Left lung (tissue), 10 donors: ENCODE data around the gene CLCA2. TPM values are rescaled to one million over a fixed set of nuclear protein-coding genes. Genes with fewer than 3 reads are reported as not detected.

Source experiments
- ATAC-seq: fragments of 200-7000 bp; cut with Tn5 transposase; one replicate; pipeline ENCODE4 v1.9.1; 2020; ENCODE audit warnings: moderate library complexity
- DNase-seq, 4 donors: peaks; one replicate each; pipeline ENCODE4 v3.0.0-alpha.2; 2013 to 2020
- H3K27ac ChIP-seq, 2 donors: fragments of 200-600 bp; sonication (generic) in 1 of 2; one replicate each; pipeline versions ENCODE4 v1.5.0 to v1.8.0; 2020 to 2021
- H3K27me3 ChIP-seq, 2 donors: fragments of 200-600 bp; sonication (generic) in 1 of 2; one replicate each; pipeline versions ENCODE4 v1.5.0 to v1.8.0; 2020 to 2021
- H3K36me3 ChIP-seq, 2 donors: fragments of 200-600 bp; sonication (generic) in 1 of 2; one replicate each; pipeline versions ENCODE4 v1.5.0 to v1.8.0; 2020 to 2021
- H3K4me1 ChIP-seq, 2 donors: fragments of 200-600 bp; one replicate each; pipeline ENCODE4 v1.8.0; 2021
- H3K4me3 ChIP-seq, 2 donors: fragments of 200-600 bp; sonication (generic) in 1 of 2; one replicate each; pipeline versions ENCODE4 v1.5.0 to v1.8.0; 2020 to 2021; ENCODE audit warnings: mild to moderate bottlenecking in 1 of 2
- H3K9me3 ChIP-seq, 2 donors: fragments of 200-600 bp; sonication (generic) in 1 of 2; one replicate each; pipeline versions ENCODE4 v1.5.0 to v1.8.0; 2020 to 2021
- CTCF ChIP-seq, 2 donors: fragments of 200-600 bp; sonication (generic) in 1 of 2; IDR thresholded peaks; one replicate each; pipeline versions ENCODE4 v1.5.0 to v1.8.0; 2021; ENCODE audit warnings: antibody characterized with exemption in 2 of 2
- intact Hi-C, 2 donors: fragments of 100-400 bp; cut with DNase I; formaldehyde crosslinking; loops; one replicate each; pipeline versions ENCODE4 v1.11.2 to v1.14.2; 2022
- polyA plus RNA-seq, 6 donors: library from polyadenylated mRNA; unstranded; fragments of 120-200 nt; gene quantifications; one replicate each; pipeline ENCODE4 v1.2.1, GENCODE V29; 2013; ENCODE audit not compliant: insufficient read length in 6 of 6
- total RNA-seq, 2 donors: library from RNA; stranded (reverse); fragmentation: NEBNext Ultra II Directional; extraction: Animal tissue kit (Norgen Biotek cat#: 25700); gene quantifications; one replicate each; pipeline ENCODE4 v1.2.1, GENCODE V29; 2021
- donor health status: DM: no; HTN: yes; CAD: no.
- donor health status: DM: no; HTN: no; CAD: no.

Gene CLCA2
- total and polyA plus RNA-seq, 8 donors = 0.13 to 0.42 (median 0.16) TPM

GRCh38 chr1:86389307-86389706 is 34.7 kb upstream of the CLCA2 start:
- peak overlapping the region in 1 of 2 donors; percentile 31 for H3K27ac ChIP-seq
- no peaks in the 10 kb centered on the region for H3K36me3 ChIP-seq
- H3K9me3 ChIP-seq = no peaks in the 10 kb centered on the region
- no peak for ATAC-seq
- DNase-seq = no peak
- intact Hi-C loops = no loop called here
- TF ChIP-seq CTCF (IDR thresholded peaks at IDR 0.05) = no peak
- H3K4me3 ChIP-seq = no peak overlapping the region
- no peaks in the 10 kb centered on the region for H3K27me3 ChIP-seq
- peaks cover 14 to 23% of the 10 kb centered on the region in 2 donors for H3K4me1 ChIP-seq

GRCh38 chr1:86394416-86394815 is 29.6 kb upstream of the CLCA2 start:
- Histone ChIP-seq H3K9me3 (no peaks in the 10 kb centered on the region), H3K4me1 (peaks cover 3 to 30% of the 10 kb centered on the region in 2 donors), H3K27ac (peak overlapping the region in 1 of 2 donors; percentile 21), H3K27me3 (no peaks in the 10 kb centered on the region), H3K4me3 (peak overlapping the region in 1 of 2 donors; percentile 83), H3K36me3 (no peaks in the 10 kb centered on the region)
- intact Hi-C loops = no loop called here
- no peak for DNase-seq
- TF ChIP-seq CTCF (IDR thresholded peaks at IDR 0.05) = no peak
- ATAC-seq = no peak

- peak within 1 kb of the TSS; percentile 77 to 86 for H3K27ac ChIP-seq
- H3K36me3 ChIP-seq = no peaks in the 10 kb centered on the region
- H3K4me3 ChIP-seq = peak within 1 kb of the TSS; percentile 83 to 91
- peak; percentile 100 for ATAC-seq
- H3K4me1 ChIP-seq = peaks cover 3 to 30% of the 10 kb centered on the region in 2 donors
- no peaks in the 10 kb centered on the region for H3K9me3 ChIP-seq
- DNase-seq = peak; percentile 83 to 98 (median 94)
- H3K27me3 ChIP-seq = no peaks in the 10 kb centered on the region
- intact Hi-C loops = no loop called here
- no peak for TF ChIP-seq CTCF (IDR thresholded peaks at IDR 0.05)
Observed at GRCh38 chr1:86395751-86396497, 28.0 kb upstream of the CLCA2 start, which contains the start of gene ODF2L. Gene ODF2L (minus strand): TSS chr1:86396323. CDS start chr1:86387027, 9,296 bp downstream.

- Histone ChIP-seq H3K36me3 (no peaks in the 10 kb centered on the region), H3K4me3 (peak overlapping the region; percentile 83 to 91), H3K27me3 (no peaks in the 10 kb centered on the region), H3K9me3 (no peaks in the 10 kb centered on the region), H3K4me1 (peaks cover 3 to 30% of the 10 kb centered on the region in 2 donors), H3K27ac (peak overlapping the region; percentile 77 to 86)
- TF ChIP-seq CTCF (IDR thresholded peaks at IDR 0.05) = no peak
- DNase-seq (no peak), ATAC-seq (peak; percentile 5)
- intact Hi-C loops = no loop called here
Observed at GRCh38 chr1:86396498-86396890, 27.5 kb upstream of the CLCA2 start.

- Histone ChIP-seq H3K4me1 (no peaks in the 10 kb centered on the region), H3K27me3 (no peaks in the 10 kb centered on the region), H3K27ac (no peak overlapping the region), H3K9me3 (no peaks in the 10 kb centered on the region), H3K36me3 (no peaks in the 10 kb centered on the region), H3K4me3 (no peak overlapping the region)
- DNase-seq (peak in 2 of 4 donors; percentile 74 to 82), ATAC-seq (peak; percentile 93)
- intact Hi-C loops = no loop called here
- TF ChIP-seq CTCF (IDR thresholded peaks at IDR 0.05) = no peak
Observed at GRCh38 chr1:86409416-86410021, 14.5 kb upstream of the CLCA2 start.
